CD4-positive, alpha-beta T cell (primary cell): ENCODE results near the gene ANKRD44. TPM values are rescaled to one million over a fixed set of nuclear protein-coding genes. Genes with fewer than 3 reads are reported as not detected.

Experiments
- ATAC-seq: fragments of 200-7000 bp; cut with Tn5 transposase; one replicate; pipeline ENCODE4 v1.10.0; 2022; ENCODE audit warnings: mild to moderate bottlenecking; ENCODE audit not compliant: poor library complexity
- CTCF ChIA-PET: fragments of 350-600 bp; sonication (Branson Sonifier 250); formaldehyde crosslinking; loops from one replicate; lab custom pipeline; 2021; ENCODE audit warnings: antibody characterized with exemption, inconsistent platforms; lab: Charles Lee
- POLR2A ChIA-PET: fragments of 350-600 bp; sonication (Branson Sonifier 250); formaldehyde crosslinking; loops from one replicate; lab custom pipeline; 2021; ENCODE audit warnings: antibody characterized with exemption, inconsistent platforms; lab: Charles Lee
- DNase-seq, 14 experiments: peaks; one replicate each; pipeline ENCODE4 v3.0.0-alpha.2; 2013 to 2020; ENCODE audit warnings: mixed read lengths in 2 of 14
- H3K27ac ChIP-seq, 2 donors: one replicate each; pipeline versions ENCODE4 v1.5.1 to v1.7.0; 2013; ENCODE audit warnings: low read length in 2 of 2, low read depth in 1 of 2, mild to moderate bottlenecking in 1 of 2
- H3K27me3 ChIP-seq, 2 experiments: 1 replicate in 1 of 2; 2 replicates in 1 of 2; pipeline versions ENCODE4 v1.6.1 to v1.7.0; 2013; ENCODE audit warnings: low read length in 2 of 2, control low read depth in 1 of 2, mild to moderate bottlenecking in 1 of 2, moderate library complexity in 1 of 2; ENCODE audit not compliant: insufficient read depth in 2 of 2, control insufficient read depth in 1 of 2
- H3K36me3 ChIP-seq: one replicate; pipeline ENCODE4 v1.6.1; 2013; ENCODE audit warnings: low read length, control low read depth; ENCODE audit not compliant: insufficient read depth
- H3K4me1 ChIP-seq: one replicate; pipeline ENCODE4 v1.6.1; 2013; ENCODE audit warnings: low read length, control low read depth; ENCODE audit not compliant: insufficient read depth
- H3K4me3 ChIP-seq: one replicate; pipeline ENCODE4 v1.5.1; 2013; ENCODE audit warnings: mild to moderate bottlenecking, low read length, moderate library complexity
- H3K9me3 ChIP-seq, 2 experiments: 1 replicate in 1 of 2; 2 replicates in 1 of 2; pipeline versions ENCODE4 v1.6.1 to v1.7.0; 2013; ENCODE audit warnings: low read length in 2 of 2, mild to moderate bottlenecking in 2 of 2, control low read depth in 1 of 2, moderate library complexity in 1 of 2; ENCODE audit not compliant: control insufficient read depth in 1 of 2, insufficient read depth in 1 of 2
- H3K27ac Mint-ChIP-seq: one replicate; pipeline ENCODE4 v1.8.0; 2020; ENCODE audit warnings: mixed read lengths
- H3K27me3 Mint-ChIP-seq: one replicate; pipeline ENCODE4 v1.8.0; 2021; ENCODE audit warnings: mixed read lengths
- H3K36me3 Mint-ChIP-seq: one replicate; pipeline ENCODE4 v1.8.0; 2021; ENCODE audit warnings: low read depth, mixed read lengths
- H3K4me1 Mint-ChIP-seq: one replicate; pipeline ENCODE4 v1.8.0; 2021; ENCODE audit warnings: low read depth, mixed read lengths
- H3K4me3 Mint-ChIP-seq: one replicate; pipeline ENCODE4 v1.8.0; 2020; ENCODE audit warnings: mild to moderate bottlenecking, mixed read lengths
- H3K9me3 Mint-ChIP-seq: one replicate; pipeline ENCODE4 v1.8.0; 2020; ENCODE audit warnings: mixed read lengths
- CTCF ChIP-seq: fragments of 200-600 bp; IDR thresholded peaks from one replicate; pipeline ENCODE4 v1.8.0; 2022; ENCODE audit warnings: antibody characterized with exemption, mild to moderate bottlenecking
- intact Hi-C, 2 experiments: fragments of 100-400 bp; cut with DNase I in 1 of 2; cut with micrococcal nuclease in 1 of 2; formaldehyde crosslinking; loops; one replicate each; pipeline versions ENCODE4 v1.15.1 to v1.9.0; 2023 to 2025; cut with DNase I, micrococcal nuclease
- total RNA-seq, 174 experiments: library from RNA in 2 of 174; stranded (reverse) in 2 of 174; gene quantifications; one replicate each; pipeline ENCODE4 v1.2.3 and lab custom pipeline; 2021 to 2026

ANKRD44 gene
- total RNA-seq, 2 experiments from 2014 or later = 170 to 186 TPM

GRCh38 chr2:197310987-197311420 is 424 bp upstream of the ANKRD44 start:
- TF ChIP-seq CTCF = no peak
- DNase-seq (no peak), ATAC-seq (no peak)
- POLR2A ChIA-PET = interaction anchor here (0.8 to 20.5 kb wide), 13 partner anchors 12 to 198 kb away, joined by 3 to 754 read pairs (median 17); no protein-coding TSS in a partner anchor
- H3K4me1 Mint-ChIP-seq = peaks cover 64% of the 10 kb centered on the region
- Histone ChIP-seq H3K27ac (peak overlapping the region; percentile 81 to 86), H3K27me3 (no peaks in the 10 kb centered on the region), H3K36me3 (no peaks in the 10 kb centered on the region), H3K4me1 (peaks cover 43% of the 10 kb centered on the region), H3K9me3 (no peaks in the 10 kb centered on the region), H3K4me3 (peak overlapping the region; percentile 94)
- H3K27ac Mint-ChIP-seq = peak overlapping the region; percentile 95
- H3K27me3 Mint-ChIP-seq = no peaks in the 10 kb centered on the region
- H3K9me3 Mint-ChIP-seq = no peaks in the 10 kb centered on the region
- H3K4me3 Mint-ChIP-seq = peak overlapping the region; percentile 86
- intact Hi-C loops = loop anchor here (1.0 to 5.0 kb wide), 8 partner anchors 44 to 198 kb away; no protein-coding TSS in a partner anchor
- H3K36me3 Mint-ChIP-seq = peaks cover 34% of the 10 kb centered on the region
- CTCF ChIA-PET = interaction anchor here (0.6 to 8.1 kb wide), 18 partner anchors 9 to 200 kb away, joined by 3 to 69 read pairs (median 4); no protein-coding TSS in a partner anchor

- no peak for TF ChIP-seq CTCF
- POLR2A ChIA-PET = interaction anchor here (0.6 to 20.5 kb wide), 33 partner anchors 13 to 1748 kb away, joined by 3 to 754 read pairs (median 6); partner anchors contain the start of genes HSPD1 and HSPE1
- no peaks in the 10 kb centered on the region for H3K9me3 ChIP-seq
- peak overlapping the region; percentile 95 for H3K4me3 Mint-ChIP-seq
- intact Hi-C loops = loop anchor here (1.0 to 10.0 kb wide), 14 partner anchors 12 to 1135 kb away; partner anchors contain the start of gene STK17B (in 1 of the 2)
- ATAC-seq = peak; percentile 5
- no peaks in the 10 kb centered on the region for H3K27me3 ChIP-seq
- peaks cover 69% of the 10 kb centered on the region for H3K4me1 Mint-ChIP-seq
- peaks cover 43% of the 10 kb centered on the region for H3K36me3 Mint-ChIP-seq
- H3K4me3 ChIP-seq = peak overlapping the region; percentile 94
- peak overlapping the region; percentile 85 to 96 for H3K27ac ChIP-seq
- H3K27me3 Mint-ChIP-seq = no peaks in the 10 kb centered on the region
- DNase-seq = peak in 13 of 14 experiments; percentile 29 to 72 (median 46)
- CTCF ChIA-PET = interaction anchor here (1.0 to 8.1 kb wide), 9 partner anchors 10 to 196 kb away, joined by 3 to 69 read pairs (median 4); no protein-coding TSS in a partner anchor
- peaks cover 42% of the 10 kb centered on the region for H3K4me1 ChIP-seq
- peak overlapping the region; percentile 95 for H3K27ac Mint-ChIP-seq
- no peaks in the 10 kb centered on the region for H3K9me3 Mint-ChIP-seq
- no peaks in the 10 kb centered on the region for H3K36me3 ChIP-seq
These were observed 819 bp downstream of the ANKRD44 start for GRCh38 chr2:197309691-197310231.

GRCh38 chr2:197308996-197309690 is 1.4 kb downstream of the ANKRD44 start:
- ChIA-PET POLR2A (interaction anchor here (0.6 to 20.5 kb wide), 28 partner anchors 12 to 1747 kb away, joined by 3 to 754 read pairs (median 10); partner anchors contain the start of genes HSPD1 and HSPE1), CTCF (interaction anchor here (1.0 to 8.1 kb wide), 11 partner anchors 9 to 196 kb away, joined by 3 to 69 read pairs (median 5); no protein-coding TSS in a partner anchor)
- intact Hi-C loops = loop anchor here (1.0 to 10.0 kb wide), 8 partner anchors 12 to 1134 kb away; partner anchors contain the start of gene STK17B (in 1 of the 2)
- peaks cover 44% of the 10 kb centered on the region for H3K4me1 ChIP-seq
- Mint-ChIP-seq H3K4me1 (peaks cover 69% of the 10 kb centered on the region), H3K9me3 (no peaks in the 10 kb centered on the region), H3K27ac (peak overlapping the region; percentile 95), H3K27me3 (no peaks in the 10 kb centered on the region), H3K4me3 (peak overlapping the region; percentile 95), H3K36me3 (peaks cover 49% of the 10 kb centered on the region)
- no peak for DNase-seq
- peak overlapping the region; percentile 94 for H3K4me3 ChIP-seq
- H3K27me3 ChIP-seq = no peaks in the 10 kb centered on the region
- H3K27ac ChIP-seq = peak overlapping the region; percentile 85 to 96
- no peak for ATAC-seq
- TF ChIP-seq CTCF = no peak
- H3K9me3 ChIP-seq = no peaks in the 10 kb centered on the region
- peaks cover 4% of the 10 kb centered on the region for H3K36me3 ChIP-seq
